ENCODE results near the gene TBX10. TPM values are rescaled to one million over a fixed set of nuclear protein-coding genes. Genes with fewer than 3 reads are reported as not detected.
A peak's percentile ranks its signal among the peaks of the same experiment; 100 is the strongest.

TBX10 gene
- total and polyA plus RNA-seq, 5 donors, result not detected

DNA sequence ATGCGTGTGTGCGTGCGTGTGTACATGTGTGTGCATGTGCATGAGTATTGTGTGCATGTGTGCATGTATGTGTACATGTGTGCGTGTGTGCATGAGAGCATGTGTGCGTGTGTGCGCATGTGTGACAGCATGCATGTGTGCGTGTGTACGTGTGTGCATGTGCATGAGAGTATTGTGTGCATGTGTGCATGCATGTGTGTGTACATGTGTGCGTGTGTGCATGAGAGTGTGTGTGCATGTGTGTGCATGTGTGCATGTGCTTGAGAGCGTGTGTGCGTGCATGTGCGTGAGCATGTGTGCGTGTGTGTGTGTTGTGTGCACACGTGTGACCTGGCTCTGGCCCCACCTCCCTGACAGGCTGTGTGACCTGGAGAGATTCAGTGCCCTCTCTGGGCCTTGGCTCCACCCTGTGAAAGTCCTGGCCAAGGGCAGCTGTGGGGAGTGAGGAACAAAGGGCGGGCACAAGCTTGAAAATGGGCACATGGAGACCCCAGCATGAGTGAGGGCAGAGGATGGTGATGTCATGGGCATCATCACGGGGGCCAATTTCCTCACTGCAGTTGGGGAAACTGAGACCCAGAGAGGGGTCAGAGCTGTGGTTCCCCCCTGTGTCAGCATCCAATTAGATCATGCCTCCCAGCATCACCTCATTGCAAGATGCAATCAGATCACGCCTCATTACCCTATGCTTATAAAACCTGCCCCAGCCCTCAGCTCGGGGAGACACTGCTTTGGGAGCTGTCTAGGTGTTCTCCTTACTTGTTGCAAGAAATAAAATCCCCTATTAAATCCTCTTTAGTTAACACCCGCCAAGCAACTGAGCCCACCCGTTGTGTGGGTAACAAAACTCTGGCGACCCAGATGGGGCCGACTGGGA, 10.3 kb upstream of the TBX10 start:
- WGBS, result 84% methylated on average over 22 of the region's 22 CpGs
- no peak overlapping the region for H3K4me3 ChIP-seq (ENCODE audit: low read length)
- intact Hi-C loops (cut with DNase I), result no loop called here
- no peak for DNase-seq
- H3K4me1 ChIP-seq (ENCODE audit: control insufficient read depth, insufficient read depth, low read length), result no peaks in the 10 kb centered on the region
- ATAC-seq, result no peak
- H3K27me3 ChIP-seq (ENCODE audit: control insufficient read depth, insufficient read depth), result no peaks in the 10 kb centered on the region
- H3K27ac ChIP-seq (ENCODE audit: low read length), result no peak overlapping the region
- H3K9me3 ChIP-seq (ENCODE audit: control insufficient read depth, low read length), result no peaks in the 10 kb centered on the region

DNA sequence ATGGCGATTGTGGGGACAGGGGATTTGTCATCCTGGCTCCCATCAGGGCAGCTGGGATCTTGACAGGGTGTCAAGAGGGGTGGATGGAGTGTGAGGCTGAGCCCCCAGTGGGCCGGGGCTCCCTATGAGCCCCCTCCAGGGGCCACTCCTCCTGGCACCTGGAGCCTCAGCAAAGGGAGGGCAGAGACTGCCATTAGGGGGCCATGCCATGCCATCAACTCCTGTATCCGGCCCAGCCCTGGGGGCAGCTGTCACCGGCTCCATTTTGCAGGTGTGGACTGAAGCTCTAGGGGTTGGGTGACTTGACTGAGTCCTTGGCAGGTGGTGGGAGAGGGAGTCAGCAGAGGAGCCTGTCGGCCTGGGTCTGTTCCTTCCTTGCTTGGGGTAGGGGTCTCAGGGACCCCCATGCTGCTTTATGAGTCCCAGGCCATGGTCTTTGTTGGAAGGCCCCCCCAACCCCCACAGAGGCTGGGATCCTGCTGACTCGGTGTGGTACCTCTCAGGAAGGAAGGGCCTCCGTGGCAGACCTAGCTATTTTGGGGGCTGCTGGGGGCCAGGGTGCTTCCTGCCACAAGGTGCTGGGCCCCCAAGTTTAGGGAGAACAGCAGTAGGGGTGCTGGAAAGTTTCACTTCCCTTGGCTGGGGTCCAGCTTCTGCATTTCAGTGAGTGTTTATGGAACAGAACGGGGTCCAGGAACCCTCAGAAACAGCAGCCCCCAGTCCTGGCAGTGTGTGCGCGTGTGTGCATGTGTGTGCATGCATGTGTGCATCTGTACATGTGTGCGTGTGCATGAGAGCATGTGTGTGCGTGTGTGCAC, 9.4 kb upstream of the TBX10 start:
- no peak overlapping the region for H3K4me3 ChIP-seq (ENCODE audit: low read length)
- no peaks in the 10 kb centered on the region for H3K4me1 ChIP-seq (ENCODE audit: control insufficient read depth, insufficient read depth, low read length)
- no peaks in the 10 kb centered on the region for H3K9me3 ChIP-seq (ENCODE audit: control insufficient read depth, low read length)
- DNase-seq, result no peak
- no peaks in the 10 kb centered on the region for H3K27me3 ChIP-seq (ENCODE audit: control insufficient read depth, insufficient read depth)
- intact Hi-C loops (cut with DNase I), result no loop called here
- ATAC-seq, result no peak
- H3K27ac ChIP-seq (ENCODE audit: low read length), result no peak overlapping the region
- 65% methylated on average over 12 of the region's 12 CpGs for WGBS

DNA sequence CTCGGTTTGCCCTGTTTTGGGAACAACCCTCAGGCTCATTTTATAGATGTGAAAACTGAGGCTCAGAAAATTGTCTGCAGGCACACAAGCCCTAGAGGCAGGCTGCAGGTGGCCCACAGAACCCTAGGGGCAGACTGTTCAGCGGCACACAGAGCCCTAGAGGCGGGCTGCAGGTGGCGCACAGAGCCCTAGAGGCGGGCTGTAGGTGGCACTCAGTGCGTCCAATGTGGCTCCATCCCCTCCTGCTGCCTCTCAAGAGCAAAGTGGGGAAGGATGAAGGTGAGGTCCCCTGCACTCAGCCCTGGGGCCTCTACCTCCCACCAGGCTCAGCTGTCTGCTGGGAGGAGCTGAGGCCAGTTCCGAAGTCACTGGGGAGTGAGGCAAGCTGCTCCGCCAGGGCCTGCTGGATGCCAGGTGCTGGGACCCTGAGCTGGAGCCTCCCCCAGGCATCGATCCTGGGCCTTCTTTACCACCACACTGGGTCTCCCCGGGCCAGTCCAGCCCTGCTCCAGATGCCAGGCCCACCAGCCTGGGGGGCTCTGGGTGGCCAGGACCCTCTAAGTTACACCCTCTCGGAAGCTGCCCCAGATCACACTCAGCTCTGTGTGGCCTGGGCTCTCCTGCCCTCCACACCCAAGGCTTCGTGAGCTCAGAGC, 8.7 kb upstream of the TBX10 start:
- no peaks in the 10 kb centered on the region for H3K9me3 ChIP-seq (ENCODE audit: control insufficient read depth, low read length)
- DNase-seq (no peak), ATAC-seq (no peak)
- H3K27ac ChIP-seq (ENCODE audit: low read length), result no peak overlapping the region
- no peaks in the 10 kb centered on the region for H3K4me1 ChIP-seq (ENCODE audit: control insufficient read depth, insufficient read depth, low read length)
- 63% methylated on average over 12 of the region's 12 CpGs for whole genome bisulfite sequencing
- H3K27me3 ChIP-seq (ENCODE audit: control insufficient read depth, insufficient read depth), result no peaks in the 10 kb centered on the region
- H3K4me3 ChIP-seq (ENCODE audit: low read length), result no peak overlapping the region
- intact Hi-C loops (cut with DNase I), result no loop called here

DNA sequence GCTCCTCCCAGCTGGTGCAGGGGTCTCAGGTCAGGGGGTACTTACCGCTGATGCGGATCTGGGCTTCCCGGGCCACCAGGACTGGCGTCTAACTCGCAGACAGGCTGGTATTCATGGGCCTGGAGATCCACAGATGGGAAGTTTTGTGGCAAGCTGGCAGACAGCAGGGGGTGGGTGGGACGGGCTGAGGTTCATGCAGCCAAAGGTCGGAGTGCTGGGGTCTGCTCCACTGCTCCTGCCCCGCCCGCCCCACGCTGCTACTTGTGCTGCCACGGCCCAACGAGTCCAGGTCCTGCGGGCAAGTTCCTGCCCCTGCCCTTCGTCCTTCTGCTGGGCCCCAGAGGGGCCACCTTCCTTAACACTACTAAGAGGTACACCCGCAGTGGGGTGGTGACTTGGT, 7.9 kb upstream of the TBX10 start:
- ATAC-seq (no peak), DNase-seq (no peak)
- H3K4me1 ChIP-seq (ENCODE audit: control insufficient read depth, insufficient read depth, low read length), result no peaks in the 10 kb centered on the region
- no peaks in the 10 kb centered on the region for H3K9me3 ChIP-seq (ENCODE audit: control insufficient read depth, low read length)
- intact Hi-C loops (cut with DNase I), result no loop called here
- no peak overlapping the region for H3K27ac ChIP-seq (ENCODE audit: low read length)
- no peak overlapping the region for H3K4me3 ChIP-seq (ENCODE audit: low read length)
- 72% methylated on average over 15 of the region's 15 CpGs for WGBS
- H3K27me3 ChIP-seq (ENCODE audit: control insufficient read depth, insufficient read depth), result no peaks in the 10 kb centered on the region

DNA sequence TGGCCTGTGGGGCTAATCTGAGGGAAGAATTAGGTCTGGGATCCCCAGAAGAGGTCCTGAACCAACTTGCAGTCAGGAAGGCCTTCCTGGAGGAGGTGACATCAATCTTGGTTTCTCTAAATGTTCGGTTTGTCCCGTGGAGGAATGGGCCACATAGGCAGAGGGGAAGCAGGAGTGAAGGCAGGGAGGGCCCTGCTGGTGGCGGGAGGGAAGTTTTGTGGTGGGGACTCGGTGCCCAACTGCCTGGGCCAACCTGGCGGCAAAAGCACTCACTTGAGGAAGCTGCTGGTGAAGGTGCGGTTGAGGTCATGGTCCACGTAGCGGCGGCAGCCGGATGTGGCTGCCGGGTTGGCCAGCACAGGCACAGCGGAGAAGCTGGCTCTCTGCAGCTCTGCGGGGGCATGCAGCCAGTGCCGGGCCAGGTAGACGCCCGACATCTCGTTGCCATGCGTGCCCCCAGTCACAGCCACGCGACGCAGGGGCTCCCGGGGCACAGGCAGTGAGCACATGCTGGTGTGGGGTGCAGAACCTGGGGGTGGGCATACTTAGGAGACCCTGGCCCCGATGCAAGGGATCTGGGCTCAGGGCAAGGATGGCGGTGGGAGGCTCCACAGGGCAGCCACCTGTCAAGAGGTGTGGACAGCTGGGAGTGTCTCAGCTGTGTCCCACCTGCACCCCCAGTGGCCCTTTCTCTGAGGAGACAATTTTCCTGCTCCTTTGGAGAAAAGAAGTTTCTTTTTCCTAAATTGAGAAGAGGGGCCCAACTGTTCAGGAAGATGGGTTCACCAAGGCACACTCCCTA, 7.2 kb upstream of the TBX10 start:
- Histone ChIP-seq H3K4me3 (ENCODE audit: low read length) (no peak overlapping the region), H3K27ac (ENCODE audit: low read length) (no peak overlapping the region), H3K9me3 (ENCODE audit: control insufficient read depth, low read length) (no peaks in the 10 kb centered on the region), H3K4me1 (ENCODE audit: control insufficient read depth, insufficient read depth, low read length) (no peaks in the 10 kb centered on the region), H3K27me3 (ENCODE audit: control insufficient read depth, insufficient read depth) (no peaks in the 10 kb centered on the region)
- WGBS, result 77% methylated on average over 24 of the region's 24 CpGs
- ATAC-seq (peak in 1 of 2 donors; percentile 15), DNase-seq (peak in 1 of 3 donors; percentile 50)
- intact Hi-C loops (cut with DNase I), result no loop called here

DNA sequence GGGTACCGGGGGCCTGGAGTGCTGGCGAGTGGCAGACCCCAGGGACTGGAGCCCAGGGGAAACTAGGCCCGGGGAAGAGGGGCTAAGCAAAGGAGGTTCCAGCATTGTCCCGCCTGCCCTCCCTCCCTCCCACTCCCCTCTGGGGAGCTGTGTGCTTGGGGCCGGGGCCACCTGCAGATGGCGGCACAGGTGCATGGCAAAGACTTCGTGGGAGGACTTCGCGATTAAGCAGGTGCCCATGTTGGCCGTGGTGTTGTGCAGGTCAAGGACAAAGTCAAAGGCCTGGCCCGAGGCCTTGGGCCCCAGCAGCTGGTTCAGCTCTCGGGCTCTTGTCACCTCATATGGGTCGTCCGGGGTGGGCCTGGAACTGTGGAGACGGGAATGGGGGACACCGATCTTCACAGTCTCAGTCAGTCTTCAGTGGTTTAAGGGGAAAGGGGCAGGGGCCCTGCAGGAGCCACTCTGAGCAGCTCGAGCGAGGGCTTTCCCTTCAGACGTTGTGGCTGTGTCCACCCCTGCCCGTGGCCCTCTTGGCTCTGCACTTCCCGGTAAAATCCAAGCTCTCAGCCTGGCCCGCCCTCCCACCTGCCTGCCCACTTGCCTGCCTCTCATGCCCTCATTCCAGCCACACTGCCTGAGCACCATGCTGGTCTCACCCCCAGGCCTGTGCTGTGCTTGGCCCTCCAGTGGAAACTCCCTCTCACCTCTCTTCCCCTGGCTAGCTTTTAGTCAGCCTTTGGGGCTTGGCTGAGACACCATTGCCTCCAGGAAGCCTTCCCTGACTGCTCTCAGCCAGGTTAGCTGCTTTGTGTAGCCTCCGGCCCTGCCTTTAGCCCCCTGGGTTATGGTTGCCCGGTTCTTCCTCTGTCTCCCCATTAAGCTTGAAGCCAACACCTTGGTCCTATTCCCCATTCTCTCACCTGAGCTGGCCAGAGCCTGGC, 6.2 kb upstream of the TBX10 start:
- Histone ChIP-seq H3K4me1 (ENCODE audit: control insufficient read depth, insufficient read depth, low read length) (no peaks in the 10 kb centered on the region), H3K9me3 (ENCODE audit: control insufficient read depth, low read length) (no peaks in the 10 kb centered on the region), H3K27me3 (ENCODE audit: control insufficient read depth, insufficient read depth) (no peaks in the 10 kb centered on the region), H3K4me3 (ENCODE audit: low read length) (no peak overlapping the region), H3K27ac (ENCODE audit: low read length) (no peak overlapping the region)
- peak in 1 of 3 donors; percentile 33 for DNase-seq
- ATAC-seq, result no peak
- WGBS, result 77% methylated on average over 24 of the region's 24 CpGs
- intact Hi-C loops (cut with DNase I), result no loop called here

DNA sequence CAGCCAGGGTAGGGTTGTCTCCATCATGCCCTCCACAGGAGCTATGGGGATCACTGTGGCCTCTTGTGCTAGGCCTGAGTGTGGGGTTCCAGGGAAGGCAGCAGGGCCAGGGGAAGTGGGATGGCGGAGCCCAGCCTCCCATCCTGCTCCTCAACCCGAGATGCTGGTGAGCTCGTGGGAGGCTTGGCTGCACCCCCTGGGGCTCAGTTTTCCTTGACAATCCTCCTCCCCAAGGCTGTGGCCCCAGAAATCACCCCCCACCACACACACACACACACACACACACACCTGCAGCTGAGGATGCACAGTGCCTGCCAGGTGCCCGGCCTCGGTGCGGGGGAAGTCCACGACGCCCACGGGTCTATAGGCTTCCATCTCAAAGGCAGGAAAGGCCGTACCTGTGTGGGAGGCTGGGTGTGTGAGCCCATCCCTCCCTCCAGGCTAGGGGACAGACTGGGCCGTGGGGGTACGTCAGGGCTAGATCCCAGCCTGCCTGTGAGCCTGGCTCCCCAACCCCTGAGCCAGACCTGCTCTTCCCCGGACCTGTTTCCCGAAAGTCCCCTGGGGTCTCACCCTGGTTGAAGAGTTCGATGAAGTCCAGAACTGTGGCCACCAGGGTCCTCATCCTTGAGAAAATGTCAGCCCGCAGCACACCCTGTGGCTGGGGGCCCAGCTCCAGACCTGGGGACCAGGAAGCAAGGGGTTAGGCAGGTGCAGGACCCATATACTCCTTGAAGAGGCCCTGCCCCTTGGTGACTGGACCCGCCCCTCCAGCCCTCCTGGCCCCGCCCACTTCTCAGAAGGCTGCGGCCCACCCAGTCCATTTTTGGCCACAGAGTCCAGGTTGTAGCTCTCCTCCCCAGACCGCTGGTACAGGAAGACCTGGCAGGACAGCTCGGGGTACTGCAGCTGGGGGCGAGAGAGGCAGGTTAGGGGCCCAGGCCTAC, 5.2 kb upstream of the TBX10 start:
- Histone ChIP-seq H3K4me3 (ENCODE audit: low read length) (no peak overlapping the region), H3K4me1 (ENCODE audit: control insufficient read depth, insufficient read depth, low read length) (no peaks in the 10 kb centered on the region), H3K9me3 (ENCODE audit: control insufficient read depth, low read length) (no peaks in the 10 kb centered on the region), H3K27ac (ENCODE audit: low read length) (no peak overlapping the region), H3K27me3 (ENCODE audit: control insufficient read depth, insufficient read depth) (no peaks in the 10 kb centered on the region)
- ATAC-seq (no peak), DNase-seq (no peak)
- intact Hi-C loops (cut with DNase I), result no loop called here
- WGBS, result 88% methylated on average over 22 of the region's 22 CpGs

DNA sequence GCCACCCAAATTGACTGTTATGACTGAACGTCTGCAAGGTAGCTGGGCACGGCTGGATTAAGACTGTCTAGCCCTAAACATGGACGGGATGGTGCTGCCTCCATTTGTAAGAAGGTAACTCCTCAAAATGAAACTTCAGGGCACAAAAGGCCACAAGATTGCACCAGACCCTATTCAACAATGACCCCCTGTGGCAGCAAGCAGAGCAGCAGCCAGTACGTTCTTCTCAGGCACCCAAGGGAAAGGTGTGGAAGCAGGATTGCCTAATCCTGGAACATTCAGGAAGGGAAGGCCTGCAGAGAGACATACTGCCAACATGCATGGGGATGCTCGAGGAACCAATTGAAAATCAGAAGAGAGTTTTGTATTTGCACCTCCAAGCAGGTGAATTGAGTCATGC, 4.5 kb upstream of the TBX10 start:
- intact Hi-C loops (cut with DNase I), result no loop called here

More for the DNA sequence above, 4.5 kb upstream of the TBX10 start:
- Histone ChIP-seq H3K4me3 (ENCODE audit: low read length) (no peak overlapping the region), H3K9me3 (ENCODE audit: control insufficient read depth, low read length) (no peaks in the 10 kb centered on the region), H3K27me3 (ENCODE audit: control insufficient read depth, insufficient read depth) (no peaks in the 10 kb centered on the region), H3K4me1 (ENCODE audit: control insufficient read depth, insufficient read depth, low read length) (no peaks in the 10 kb centered on the region), H3K27ac (ENCODE audit: low read length) (no peak overlapping the region)
- no peak for DNase-seq
- 82% methylated on average over 5 of the region's 5 CpGs for WGBS
- ATAC-seq, result no peak

Data from right cardiac atrium (tissue), 5 donors.